ENCODE measurements around the gene CERS1. TPM values are rescaled to one million over a fixed set of nuclear protein-coding genes. Genes with fewer than 3 reads are reported as not detected.
A peak's percentile ranks its signal among the peaks of the same experiment; 100 is the strongest.

The CERS1 gene
- total RNA-seq, 4 donors from 2014 or later, result not detected

- peaks cover 0 to 34% (median 6%) of the 10 kb centered on the region in 4 donors for H3K4me1 ChIP-seq
- DNase-seq, result no peak
- no peak overlapping the region for H3K27ac ChIP-seq
- peaks cover 0 to 17% of the 10 kb centered on the region in 2 donors for H3K27me3 ChIP-seq
- peak overlapping the region in 3 of 4 donors; percentile 31 to 47 (median 37) for H3K4me3 ChIP-seq
- no peaks in the 10 kb centered on the region for H3K9me3 ChIP-seq
- H3K36me3 ChIP-seq, result peaks cover 0 to 14% (median 0%) of the 10 kb centered on the region in 3 donors
- TF ChIP-seq CTCF (IDR thresholded peaks at IDR 0.05), result peak in 2 of 6 experiments; percentile 14 to 18
- no peak for TF ChIP-seq POLR2A (IDR thresholded peaks at IDR 0.05)
These were observed 727 bp downstream of the CERS1 start for GRCh38 chr19:18895038-18895823.

- peaks cover 0 to 17% of the 10 kb centered on the region in 2 donors for H3K27me3 ChIP-seq
- no peaks in the 10 kb centered on the region for H3K9me3 ChIP-seq
- peak overlapping the region in 1 of 4 donors; percentile 47 for H3K4me3 ChIP-seq
- peaks cover 0 to 34% (median 6%) of the 10 kb centered on the region in 4 donors for H3K4me1 ChIP-seq
- no peak for DNase-seq
- H3K36me3 ChIP-seq, result peaks cover 0 to 6% (median 0%) of the 10 kb centered on the region in 3 donors
- no peak for TF ChIP-seq POLR2A (IDR thresholded peaks at IDR 0.05)
- TF ChIP-seq CTCF (IDR thresholded peaks at IDR 0.05), result no peak
- H3K27ac ChIP-seq, result no peak overlapping the region
These were observed 1.5 kb downstream of the CERS1 start for GRCh38 chr19:18894254-18895037.

DNA sequence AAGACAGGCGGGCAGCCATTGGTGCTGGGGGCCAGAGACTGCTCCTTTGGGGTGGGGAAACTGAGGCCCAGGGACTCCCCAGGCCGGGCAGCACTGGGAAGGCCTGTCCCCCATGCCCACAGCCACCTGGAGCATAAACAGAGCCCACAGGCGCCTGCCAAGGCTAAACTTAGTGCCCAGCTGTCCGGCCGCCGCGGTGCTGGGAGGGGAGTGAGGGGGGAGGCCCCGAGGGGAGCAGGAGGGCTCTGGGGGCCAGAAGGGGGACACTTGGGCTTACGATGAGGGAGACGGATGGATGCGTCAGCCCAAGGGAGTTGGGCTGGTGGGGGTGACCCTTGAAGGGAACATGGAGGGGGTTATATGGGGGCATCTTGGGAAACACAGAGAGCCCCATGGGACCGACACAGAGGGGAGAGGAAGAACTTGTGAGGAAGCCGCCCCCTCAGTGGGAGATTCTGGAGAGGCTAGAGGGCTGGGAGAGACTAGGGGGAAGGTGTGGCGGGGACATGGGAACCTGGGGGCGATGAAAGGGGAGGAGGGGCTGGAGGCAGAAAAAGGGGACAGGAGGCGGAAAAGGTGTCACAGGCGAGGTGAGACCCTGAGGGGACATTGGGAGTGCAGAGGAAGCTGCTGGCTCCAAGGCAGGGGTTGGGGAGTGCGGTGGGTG lies 2.2 kb downstream of the CERS1 start:
- Histone ChIP-seq H3K4me3 (no peak overlapping the region), H3K36me3 (no peaks in the 10 kb centered on the region), H3K9me3 (no peaks in the 10 kb centered on the region), H3K4me1 (peaks cover 0 to 28% (median 6%) of the 10 kb centered on the region in 4 donors), H3K27me3 (peaks cover 0 to 17% of the 10 kb centered on the region in 2 donors), H3K27ac (no peak overlapping the region)
- no peak for DNase-seq
- TF ChIP-seq POLR2A (IDR thresholded peaks at IDR 0.05), result no peak
- no peak for TF ChIP-seq CTCF (IDR thresholded peaks at IDR 0.05)

DNA sequence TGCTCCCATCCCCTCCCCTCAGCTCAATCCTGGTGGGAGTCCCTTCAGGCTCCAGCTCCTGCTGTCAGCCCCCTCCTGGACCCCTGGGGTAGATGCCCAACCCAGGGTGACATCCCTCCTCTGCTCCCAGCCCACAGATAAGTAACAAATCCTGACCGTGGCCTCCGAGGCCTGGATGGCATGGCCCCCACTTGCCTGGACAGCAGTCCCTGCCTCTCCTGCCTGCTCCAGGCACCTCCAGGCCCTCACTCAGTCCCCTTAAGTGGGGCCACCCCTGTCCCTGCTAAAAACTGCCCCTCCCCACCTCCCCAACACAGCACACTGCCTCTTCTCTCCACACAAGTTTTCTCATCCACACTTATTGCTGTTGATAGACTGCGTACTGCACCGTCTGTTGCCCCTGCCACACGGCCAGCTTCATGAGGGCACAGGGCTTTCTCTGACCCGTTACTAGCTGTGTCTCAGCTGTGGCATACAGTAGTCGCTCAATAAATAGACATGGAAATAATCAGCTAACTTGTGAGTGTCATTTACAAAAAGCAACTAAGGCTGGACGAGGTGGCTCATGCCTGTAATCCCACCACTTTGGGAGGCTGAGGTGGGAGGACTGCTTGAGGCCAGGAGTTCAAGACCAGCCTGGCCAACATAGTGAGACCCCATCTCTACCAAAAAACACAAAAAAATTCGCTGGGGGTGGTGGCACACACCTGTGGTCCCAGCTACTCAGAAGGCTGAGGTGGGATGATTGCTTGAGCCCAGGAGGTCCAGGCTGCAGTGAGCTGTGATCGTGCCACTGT lies 5.8 kb downstream of the CERS1 start:
- no peak overlapping the region for H3K27ac ChIP-seq
- H3K4me3 ChIP-seq, result no peak overlapping the region
- no peak for DNase-seq

More for the DNA sequence above, 5.8 kb downstream of the CERS1 start:
- peaks cover 0 to 11% of the 10 kb centered on the region in 2 donors for H3K27me3 ChIP-seq
- TF ChIP-seq POLR2A (IDR thresholded peaks at IDR 0.05) (no peak), CTCF (IDR thresholded peaks at IDR 0.05) (no peak)
- H3K4me1 ChIP-seq, result peaks cover 0 to 6% (median 2%) of the 10 kb centered on the region in 4 donors
- no peaks in the 10 kb centered on the region for H3K36me3 ChIP-seq
- no peaks in the 10 kb centered on the region for H3K9me3 ChIP-seq
